ENCODE results near the gene E2F8.

Gene E2F8

DNA sequence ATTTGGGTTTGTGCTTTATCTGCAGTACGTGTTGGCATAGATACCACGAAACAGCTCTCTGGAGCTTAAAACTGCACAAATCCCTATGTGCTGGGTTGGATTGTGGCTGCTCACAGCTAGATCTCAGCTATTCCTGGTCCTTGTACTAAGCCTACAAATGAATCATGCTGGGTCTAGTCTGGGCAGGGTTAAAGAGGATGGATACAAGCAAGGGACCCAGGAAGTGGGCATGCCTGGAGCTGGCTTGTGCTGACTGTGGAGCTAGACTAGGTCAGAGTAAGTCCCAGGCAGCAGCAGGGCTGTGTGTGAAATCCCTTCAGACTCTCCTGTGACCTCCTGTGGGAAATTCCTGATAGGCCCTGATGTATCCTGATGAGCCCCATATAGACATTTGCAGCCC, 3.9 kb upstream of the E2F8 start:
- no peak for TF ChIP-seq CTCF (IDR thresholded peaks at IDR 0.05; ENCODE audit: insufficient read depth, low read length, poor library complexity, severe bottlenecking)
- no peak for TF ChIP-seq EZH2phosphoT487 (conservative IDR thresholded peaks at IDR 0.05; ENCODE audit: low read length)
- peaks cover 5% of the 10 kb centered on the region; the same call in 1 of the 2 replicates for H3K36me3 ChIP-seq (ENCODE audit: low read length)
- peaks cover 11% of the 10 kb centered on the region for H3K79me2 ChIP-seq (ENCODE audit: insufficient read depth, low read length)
- H3F3A ChIP-seq (ENCODE audit: insufficient read depth): peaks cover 11% of the 10 kb centered on the region; the same call in 1 of the 2 replicates
- peaks cover 4% of the 10 kb centered on the region; the same call in 1 of the 2 replicates for H3K9me3 ChIP-seq (ENCODE audit: insufficient read depth, low read length)
- H4K20me1 ChIP-seq (ENCODE audit: low read depth, low read length): no peaks in the 10 kb centered on the region
- no peak overlapping the region for H2AFZ ChIP-seq (ENCODE audit: low read depth, low read length, severe bottlenecking)
- no peak overlapping the region for H3K4me2 ChIP-seq (ENCODE audit: low read depth, low read length, poor library complexity, severe bottlenecking)
- no peaks in the 10 kb centered on the region for H3K27me3 ChIP-seq (ENCODE audit: low read length)
- no peak overlapping the region for H3K9ac ChIP-seq (ENCODE audit: low read length)
- H3K9me2 ChIP-seq (replicated peaks; ENCODE audit: insufficient read depth, low read length): no peaks in the 10 kb centered on the region
- H3K27ac ChIP-seq (ENCODE audit: low read depth, low read length): no peak overlapping the region
- H3K4me3 ChIP-seq (ENCODE audit: insufficient read depth, low read length, poor library complexity, severe bottlenecking): no peak overlapping the region

GRCh38 chr11:19244084-19244483, 3.3 kb upstream of the E2F8 start:
- Histone ChIP-seq H3K4me2 (ENCODE audit: low read depth, low read length, poor library complexity, severe bottlenecking) (no peak overlapping the region), H4K20me1 (ENCODE audit: low read depth, low read length) (no peaks in the 10 kb centered on the region), H3K9me2 (replicated peaks; ENCODE audit: insufficient read depth, low read length) (no peaks in the 10 kb centered on the region), H2AFZ (ENCODE audit: low read depth, low read length, severe bottlenecking) (no peak overlapping the region), H3F3A (ENCODE audit: insufficient read depth) (peaks cover 11% of the 10 kb centered on the region; the same call in 1 of the 2 replicates), H3K9me3 (ENCODE audit: insufficient read depth, low read length) (peaks cover 4% of the 10 kb centered on the region; the same call in 1 of the 2 replicates), H3K9ac (ENCODE audit: low read length) (no peak overlapping the region), H3K36me3 (ENCODE audit: low read length) (peaks cover 10% of the 10 kb centered on the region), H3K79me2 (ENCODE audit: insufficient read depth, low read length) (peaks cover 16% of the 10 kb centered on the region), H3K27me3 (ENCODE audit: low read length) (no peaks in the 10 kb centered on the region), H3K27ac (ENCODE audit: low read depth, low read length) (no peak overlapping the region), H3K4me3 (ENCODE audit: insufficient read depth, low read length, poor library complexity, severe bottlenecking) (no peak overlapping the region)
- TF ChIP-seq EZH2phosphoT487 (conservative IDR thresholded peaks at IDR 0.05; ENCODE audit: low read length) (no peak), CTCF (IDR thresholded peaks at IDR 0.05; ENCODE audit: insufficient read depth, low read length, poor library complexity, severe bottlenecking) (no peak)

DNA sequence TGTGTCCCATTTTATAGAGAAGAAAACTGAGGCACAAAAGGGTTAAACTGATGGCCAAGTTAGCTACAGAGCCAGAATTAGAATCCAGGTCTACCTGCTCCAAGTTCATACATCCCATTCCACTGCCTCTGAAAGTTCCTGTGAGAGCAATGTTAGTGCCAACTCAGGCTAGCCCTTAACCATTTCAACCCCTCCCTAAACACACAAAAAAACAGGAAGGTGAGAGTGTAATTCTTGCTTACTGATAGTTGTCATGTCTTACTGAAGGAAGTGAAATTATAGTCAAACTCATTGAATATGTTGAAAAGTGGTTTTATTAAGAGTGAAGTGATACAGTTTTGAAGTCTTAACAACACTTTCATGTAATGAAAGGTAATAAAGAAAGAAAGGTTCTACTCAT, 2.9 kb upstream of the E2F8 start:
- Histone ChIP-seq H3F3A (ENCODE audit: insufficient read depth) (peaks cover 11% of the 10 kb centered on the region; the same call in 1 of the 2 replicates), H3K9me2 (replicated peaks; ENCODE audit: insufficient read depth, low read length) (no peaks in the 10 kb centered on the region), H3K4me3 (ENCODE audit: insufficient read depth, low read length, poor library complexity, severe bottlenecking) (no peak overlapping the region), H3K27ac (ENCODE audit: low read depth, low read length) (no peak overlapping the region), H2AFZ (ENCODE audit: low read depth, low read length, severe bottlenecking) (no peak overlapping the region), H3K4me2 (ENCODE audit: low read depth, low read length, poor library complexity, severe bottlenecking) (no peak overlapping the region), H3K36me3 (ENCODE audit: low read length) (peaks cover 15% of the 10 kb centered on the region), H3K79me2 (ENCODE audit: insufficient read depth, low read length) (peaks cover 21% of the 10 kb centered on the region), H3K27me3 (ENCODE audit: low read length) (no peaks in the 10 kb centered on the region), H3K9ac (ENCODE audit: low read length) (no peak overlapping the region; the same call in 1 of the 2 replicates), H4K20me1 (ENCODE audit: low read depth, low read length) (no peaks in the 10 kb centered on the region), H3K9me3 (ENCODE audit: insufficient read depth, low read length) (peaks cover 4% of the 10 kb centered on the region; the same call in 1 of the 2 replicates)
- TF ChIP-seq CTCF (IDR thresholded peaks at IDR 0.05; ENCODE audit: insufficient read depth, low read length, poor library complexity, severe bottlenecking) (no peak), EZH2phosphoT487 (conservative IDR thresholded peaks at IDR 0.05; ENCODE audit: low read length) (no peak)

All from SU-DHL-6 (cell line).